Measurements from ENCODE around the gene DPEP2.
"Not testable (repeated sequence)": the region's sequence is repeated elsewhere in the genome, so short reads cannot be mapped to it uniquely, and the experiment has no call there.

The DPEP2 gene

DNA sequence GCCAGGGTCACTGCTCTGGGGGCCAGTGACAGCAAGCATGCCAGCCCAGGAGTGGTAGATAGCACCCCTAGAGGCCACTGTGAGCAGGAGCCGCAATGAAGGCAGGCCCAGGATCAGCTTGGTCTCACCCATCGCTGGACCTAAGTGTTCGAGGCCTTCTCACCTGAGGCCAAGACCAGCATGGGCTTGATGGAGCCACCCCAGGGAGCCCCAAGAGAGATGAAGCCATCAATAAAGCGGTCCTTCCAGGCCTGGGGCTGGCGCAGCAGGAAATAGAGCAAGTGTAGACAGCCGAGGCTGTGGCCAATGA lies 57.1 kb downstream of the DPEP2 start:
- no peak overlapping the region for H3K4me3 ChIP-seq (ENCODE audit: low read depth, low read length)
- in situ Hi-C loops (cut with HindIII; ENCODE audit: low sequenced_read_pairs): no loop called here
- DNase-seq (ENCODE audit: low read depth, low spot score): peak; percentile 27
- peak; percentile 81 for TF ChIP-seq CTCF (IDR thresholded peaks at IDR 0.05; ENCODE audit: low read depth, low read length)

GRCh38 chr16:67941469-67942199 lies 57.6 kb downstream of the DPEP2 start:
- in situ Hi-C loops (cut with HindIII; ENCODE audit: low sequenced_read_pairs): no loop called here
- no peak overlapping the region for H3K4me3 ChIP-seq (ENCODE audit: low read depth, low read length)
- DNase-seq (ENCODE audit: low read depth, low spot score): no peak
- no peak for TF ChIP-seq CTCF (IDR thresholded peaks at IDR 0.05; ENCODE audit: low read depth, low read length)

GRCh38 chr16:67940446-67941089 lies 58.7 kb downstream of the DPEP2 start:
- in situ Hi-C loops (cut with HindIII; ENCODE audit: low sequenced_read_pairs): no loop called here
- no peak for DNase-seq (ENCODE audit: low read depth, low spot score)
- H3K4me3 ChIP-seq (ENCODE audit: low read depth, low read length): no peak overlapping the region
- no peak for TF ChIP-seq CTCF (IDR thresholded peaks at IDR 0.05; ENCODE audit: low read depth, low read length)

DNA sequence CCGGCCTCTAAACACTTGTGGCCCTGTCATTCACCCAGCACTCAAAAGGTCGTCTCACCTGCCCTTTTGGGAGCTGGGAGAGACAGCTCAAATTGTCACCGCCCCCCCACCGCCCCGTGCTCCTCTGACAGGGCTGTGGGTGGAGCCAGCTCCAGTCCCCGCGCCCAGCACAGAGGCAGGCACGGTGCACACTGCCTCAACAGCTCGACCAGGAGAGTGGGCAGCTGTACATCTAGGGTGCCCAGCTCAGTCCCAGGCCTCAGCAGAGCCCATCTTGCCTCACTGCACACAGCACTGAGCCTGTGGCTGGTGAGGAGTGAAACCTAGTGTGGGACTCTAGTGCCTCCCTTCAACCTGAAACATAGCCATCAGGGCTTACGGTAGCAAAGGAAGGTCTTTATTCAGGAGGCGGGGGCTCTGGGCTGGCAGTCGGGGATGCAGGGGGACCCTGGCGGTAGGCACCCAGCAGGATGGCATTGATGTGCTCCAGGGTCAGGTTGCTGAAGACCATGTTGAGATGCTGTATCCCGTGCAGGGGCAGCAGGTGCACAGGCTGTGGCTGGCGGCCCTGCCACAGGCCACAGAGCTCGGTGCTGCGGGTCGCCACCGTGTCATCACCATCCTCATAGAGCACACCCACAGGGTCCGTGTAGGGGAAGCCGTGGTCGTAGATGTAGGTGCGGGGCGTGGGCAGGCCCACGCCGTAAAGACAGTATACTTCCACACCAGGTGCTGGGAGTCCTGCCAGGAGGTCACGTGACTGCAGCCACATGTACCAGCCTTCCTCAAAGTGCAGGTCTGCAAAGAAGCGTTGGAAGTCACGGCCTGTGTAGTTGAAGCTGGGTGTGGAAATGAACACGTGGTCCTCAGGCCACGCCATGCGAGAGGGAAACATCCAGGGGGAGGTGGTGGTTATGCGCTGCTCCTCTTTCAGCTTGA lies 59.5 kb downstream of the DPEP2 start:
- TF ChIP-seq CTCF (IDR thresholded peaks at IDR 0.05; ENCODE audit: low read depth, low read length): no peak
- no peak for DNase-seq (ENCODE audit: low read depth, low spot score)
- in situ Hi-C loops (cut with HindIII; ENCODE audit: low sequenced_read_pairs): no loop called here
- no peak overlapping the region for H3K4me3 ChIP-seq (ENCODE audit: low read depth, low read length)

- in situ Hi-C loops (cut with HindIII; ENCODE audit: low sequenced_read_pairs); DNase-seq (ENCODE audit: low read depth, low spot score); H3K4me3 ChIP-seq (ENCODE audit: low read depth, low read length): not testable (repeated sequence)
Measured at GRCh38 chr16:67937713-67938112, 61.6 kb downstream of the DPEP2 start.
